Choroid plexus epithelial cell (primary cell): ENCODE measurements around the gene RAD51B.
A peak's percentile ranks its signal among the peaks of the same experiment; 100 is the strongest.

Source experiments
- DNase-seq: peaks from one replicate; pipeline ENCODE4 v3.0.0-alpha.2; 2010; ENCODE audit warnings: low read depth
- H3K4me3 ChIP-seq: 2 replicates; pipeline ENCODE4 v1.5.1; 2011; ENCODE audit warnings: low read depth, mild to moderate bottlenecking, control low read depth, low read length, moderate library complexity
- CTCF ChIP-seq: conservative IDR thresholded peaks from 2 replicates; pipeline ENCODE4 v1.5.1; 2011; ENCODE audit warnings: low read depth, mild to moderate bottlenecking, control low read depth, inconsistent platforms, low read length, moderate library complexity

The RAD51B gene

DNA sequence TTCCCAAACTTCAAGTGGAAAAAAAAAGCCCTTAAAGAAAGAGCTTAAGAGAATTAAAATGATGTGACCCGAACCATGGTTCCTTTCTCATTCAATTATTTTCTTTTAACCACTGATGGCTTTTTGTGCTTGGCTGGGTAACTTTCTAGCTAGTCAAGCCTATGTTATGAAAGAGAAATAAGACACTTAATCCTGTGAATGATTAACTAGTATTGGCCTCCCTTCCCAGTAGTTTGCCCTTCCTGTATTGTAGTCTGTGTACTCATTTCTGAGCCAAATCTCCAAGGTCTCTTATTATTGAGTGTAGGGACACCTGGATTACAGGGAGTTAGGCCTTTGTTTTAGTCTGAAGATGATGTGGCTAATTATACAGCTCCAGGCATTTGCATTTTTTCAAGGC, 353.0 kb downstream of the RAD51B start:
- TF ChIP-seq CTCF, result no peak
- H3K4me3 ChIP-seq, result no peak overlapping the region
- no peak for DNase-seq

GRCh38 chr14:68173227-68173972, 353.8 kb downstream of the RAD51B start:
- DNase-seq, result peak; percentile 37
- no peak for TF ChIP-seq CTCF
- H3K4me3 ChIP-seq, result no peak overlapping the region

DNA sequence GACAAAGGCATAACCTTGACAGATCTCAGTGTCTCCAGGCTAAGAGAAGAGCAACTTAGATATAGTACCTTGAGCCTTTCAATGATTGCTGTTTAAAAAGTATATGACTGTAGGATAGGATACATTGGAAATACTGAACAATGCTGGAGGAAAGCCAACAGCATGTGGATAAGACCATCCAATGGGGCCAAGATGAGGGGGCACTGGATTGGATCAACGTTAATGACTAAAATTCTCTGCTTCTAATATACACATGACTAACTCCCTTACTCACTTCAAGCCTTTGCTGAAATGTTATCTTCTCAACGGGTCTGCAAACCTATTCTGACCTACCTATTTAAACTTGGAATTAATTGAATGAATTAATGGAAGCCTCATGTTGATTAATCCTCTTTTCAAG, 354.9 kb downstream of the RAD51B start:
- H3K4me3 ChIP-seq, result no peak overlapping the region
- no peak for DNase-seq
- TF ChIP-seq CTCF, result no peak

GRCh38 chr14:68176687-68177086, 357.1 kb downstream of the RAD51B start:
- no peak overlapping the region for H3K4me3 ChIP-seq
- DNase-seq, result no peak
- no peak for TF ChIP-seq CTCF

- H3K4me3 ChIP-seq, result no peak overlapping the region
- DNase-seq, result no peak
- no peak for TF ChIP-seq CTCF
These were observed 358.1 kb downstream of the RAD51B start for GRCh38 chr14:68177728-68178127.

DNA sequence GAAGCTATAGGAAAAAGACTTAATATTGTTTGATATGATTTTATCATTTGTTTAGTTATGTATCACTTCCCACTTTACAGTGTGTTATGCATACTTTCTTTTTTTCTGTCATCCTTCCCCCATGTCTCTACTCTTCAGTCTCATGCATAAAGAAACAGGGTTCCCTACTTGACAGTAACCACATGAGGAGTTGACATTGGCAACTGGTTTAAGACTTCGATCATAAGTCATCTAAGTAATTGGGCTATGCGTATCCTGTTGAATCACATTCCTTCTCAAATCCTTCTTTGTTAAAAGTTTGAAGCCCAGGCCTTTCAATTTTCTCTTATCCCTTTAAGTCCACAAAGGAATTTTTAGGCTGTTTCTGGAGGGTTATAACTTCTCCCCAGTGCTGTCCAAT, 358.7 kb downstream of the RAD51B start:
- no peak overlapping the region for H3K4me3 ChIP-seq
- no peak for DNase-seq
- no peak for TF ChIP-seq CTCF
